Measurements from ENCODE around the gene CLASP1. TPM values are rescaled to one million over a fixed set of nuclear protein-coding genes. Genes with fewer than 3 reads are reported as not detected.

Gene CLASP1
- total and polyA plus RNA-seq, 2 experiments from 2014 or later: 16.6 to 56.3 TPM

DNA sequence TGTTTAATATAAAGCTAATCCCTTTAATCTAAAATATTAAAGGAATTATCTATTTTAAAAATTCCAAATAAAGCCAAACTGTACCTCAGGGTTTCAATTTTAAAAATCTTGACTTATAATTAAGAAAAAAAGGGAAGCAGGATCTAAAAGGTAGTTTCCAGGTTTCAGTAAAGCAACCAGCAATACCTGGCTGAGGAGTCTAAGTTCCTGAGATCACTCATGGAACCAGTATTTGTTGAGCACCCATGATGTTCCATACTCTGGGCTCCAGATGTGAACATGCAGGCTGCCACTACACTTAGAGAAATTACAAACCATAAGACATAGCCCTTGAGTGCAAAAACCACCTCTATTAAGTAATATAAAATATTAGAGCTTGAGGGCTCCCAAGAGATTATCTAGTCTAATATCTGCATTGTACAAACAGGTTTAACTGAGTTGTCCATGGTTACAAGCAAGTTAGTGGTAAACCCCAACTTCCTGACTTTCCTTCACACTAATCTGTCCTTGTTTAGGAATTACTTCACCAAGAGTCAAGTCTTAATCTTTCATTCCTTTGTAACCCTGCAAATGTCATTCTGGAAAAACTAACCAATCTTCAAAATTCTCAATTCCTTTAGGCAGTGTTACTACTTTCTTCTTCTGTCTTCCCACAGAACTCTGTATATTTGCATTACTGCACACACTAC lies 49.2 kb downstream of the CLASP1 start:
- ATAC-seq: no peak
- peaks cover 7% of the 10 kb centered on the region for H4K20me1 ChIP-seq (replicated peaks; ENCODE audit: insufficient read depth)

More for the DNA sequence above, 49.2 kb downstream of the CLASP1 start:
- H3K9me2 ChIP-seq (ENCODE audit: insufficient read depth): no peaks in the 10 kb centered on the region
- no peak for DNase-seq (ENCODE audit: low spot score)
- H3K4me3 ChIP-seq: no peak overlapping the region
- no peak overlapping the region for H2AFZ ChIP-seq
- TF ChIP-seq ZNF331 (CRISPR knock-in tag; IDR thresholded peaks at IDR 0.05; ENCODE audit: low read depth) (no peak), ZNF114 (CRISPR knock-in tag; IDR thresholded peaks at IDR 0.05) (no peak), JUNB (IDR thresholded peaks at IDR 0.05; ENCODE audit: unreplicated experiment) (no peak), NANOG (IDR thresholded peaks at IDR 0.05; ENCODE audit: borderline replicate concordance) (no peak), REST (IDR thresholded peaks at IDR 0.05; ENCODE audit: unreplicated experiment) (no peak), EZH2 (IDR thresholded peaks at IDR 0.05; ENCODE audit: low read depth, unreplicated experiment) (no peak), STAT1 (IDR thresholded peaks at IDR 0.05; ENCODE audit: unreplicated experiment) (no peak), CREB1 (CRISPR knock-in tag; IDR thresholded peaks at IDR 0.05; ENCODE audit: low read depth) (no peak), EZH2phosphoT487 (IDR thresholded peaks at IDR 0.05; ENCODE audit: unreplicated experiment) (no peak), ETS1 (IDR thresholded peaks at IDR 0.05) (no peak), POLR2AphosphoS5 (IDR thresholded peaks at IDR 0.05; ENCODE audit: low read depth) (no peak)
- TF ChIP-seq, protein P1, sequence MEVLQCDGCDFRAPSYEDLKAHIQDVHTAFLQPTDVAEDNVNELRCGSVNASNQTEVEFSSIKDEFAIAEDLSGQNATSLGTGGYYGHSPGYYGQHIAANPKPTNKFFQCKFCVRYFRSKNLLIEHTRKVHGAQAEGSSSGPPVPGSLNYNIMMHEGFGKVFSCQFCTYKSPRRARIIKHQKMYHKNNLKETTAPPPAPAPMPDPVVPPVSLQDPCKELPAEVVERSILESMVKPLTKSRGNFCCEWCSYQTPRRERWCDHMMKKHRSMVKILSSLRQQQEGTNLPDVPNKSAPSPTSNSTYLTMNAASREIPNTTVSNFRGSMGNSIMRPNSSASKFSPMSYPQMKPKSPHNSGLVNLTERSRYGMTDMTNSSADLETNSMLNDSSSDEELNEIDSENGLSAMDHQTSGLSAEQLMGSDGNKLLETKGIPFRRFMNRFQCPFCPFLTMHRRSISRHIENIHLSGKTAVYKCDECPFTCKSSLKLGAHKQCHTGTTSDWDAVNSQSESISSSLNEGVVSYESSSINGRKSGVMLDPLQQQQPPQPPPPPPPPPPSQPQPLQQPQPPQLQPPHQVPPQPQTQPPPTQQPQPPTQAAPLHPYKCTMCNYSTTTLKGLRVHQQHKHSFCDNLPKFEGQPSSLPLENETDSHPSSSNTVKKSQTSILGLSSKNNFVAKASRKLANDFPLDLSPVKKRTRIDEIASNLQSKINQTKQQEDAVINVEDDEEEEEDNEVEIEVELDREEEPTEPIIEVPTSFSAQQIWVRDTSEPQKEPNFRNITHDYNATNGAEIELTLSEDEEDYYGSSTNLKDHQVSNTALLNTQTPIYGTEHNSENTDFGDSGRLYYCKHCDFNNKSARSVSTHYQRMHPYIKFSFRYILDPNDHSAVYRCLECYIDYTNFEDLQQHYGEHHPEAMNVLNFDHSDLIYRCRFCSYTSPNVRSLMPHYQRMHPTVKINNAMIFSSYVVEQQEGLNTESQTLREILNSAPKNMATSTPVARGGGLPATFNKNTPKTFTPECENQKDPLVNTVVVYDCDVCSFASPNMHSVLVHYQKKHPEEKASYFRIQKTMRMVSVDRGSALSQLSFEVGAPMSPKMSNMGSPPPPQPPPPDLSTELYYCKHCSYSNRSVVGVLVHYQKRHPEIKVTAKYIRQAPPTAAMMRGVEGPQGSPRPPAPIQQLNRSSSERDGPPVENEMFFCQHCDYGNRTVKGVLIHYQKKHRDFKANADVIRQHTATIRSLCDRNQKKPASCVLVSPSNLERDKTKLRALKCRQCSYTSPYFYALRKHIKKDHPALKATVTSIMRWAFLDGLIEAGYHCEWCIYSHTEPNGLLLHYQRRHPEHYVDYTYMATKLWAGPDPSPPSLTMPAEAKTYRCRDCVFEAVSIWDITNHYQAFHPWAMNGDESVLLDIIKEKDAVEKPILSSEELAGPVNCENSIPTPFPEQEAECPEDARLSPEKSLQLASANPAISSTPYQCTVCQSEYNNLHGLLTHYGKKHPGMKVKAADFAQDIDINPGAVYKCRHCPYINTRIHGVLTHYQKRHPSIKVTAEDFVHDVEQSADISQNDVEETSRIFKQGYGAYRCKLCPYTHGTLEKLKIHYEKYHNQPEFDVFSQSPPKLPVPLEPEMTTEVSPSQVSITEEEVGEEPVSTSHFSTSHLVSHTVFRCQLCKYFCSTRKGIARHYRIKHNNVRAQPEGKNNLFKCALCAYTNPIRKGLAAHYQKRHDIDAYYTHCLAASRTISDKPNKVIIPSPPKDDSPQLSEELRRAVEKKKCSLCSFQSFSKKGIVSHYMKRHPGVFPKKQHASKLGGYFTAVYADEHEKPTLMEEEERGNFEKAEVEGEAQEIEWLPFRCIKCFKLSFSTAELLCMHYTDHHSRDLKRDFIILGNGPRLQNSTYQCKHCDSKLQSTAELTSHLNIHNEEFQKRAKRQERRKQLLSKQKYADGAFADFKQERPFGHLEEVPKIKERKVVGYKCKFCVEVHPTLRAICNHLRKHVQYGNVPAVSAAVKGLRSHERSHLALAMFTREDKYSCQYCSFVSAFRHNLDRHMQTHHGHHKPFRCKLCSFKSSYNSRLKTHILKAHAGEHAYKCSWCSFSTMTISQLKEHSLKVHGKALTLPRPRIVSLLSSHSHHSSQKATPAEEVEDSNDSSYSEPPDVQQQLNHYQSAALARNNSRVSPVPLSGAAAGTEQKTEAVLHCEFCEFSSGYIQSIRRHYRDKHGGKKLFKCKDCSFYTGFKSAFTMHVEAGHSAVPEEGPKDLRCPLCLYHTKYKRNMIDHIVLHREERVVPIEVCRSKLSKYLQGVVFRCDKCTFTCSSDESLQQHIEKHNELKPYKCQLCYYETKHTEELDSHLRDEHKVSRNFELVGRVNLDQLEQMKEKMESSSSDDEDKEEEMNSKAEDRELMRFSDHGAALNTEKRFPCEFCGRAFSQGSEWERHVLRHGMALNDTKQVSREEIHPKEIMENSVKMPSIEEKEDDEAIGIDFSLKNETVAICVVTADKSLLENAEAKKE (CRISPR knock-in tag; IDR thresholded peaks at IDR 0.05): no peak
- TF ChIP-seq, protein P2, sequence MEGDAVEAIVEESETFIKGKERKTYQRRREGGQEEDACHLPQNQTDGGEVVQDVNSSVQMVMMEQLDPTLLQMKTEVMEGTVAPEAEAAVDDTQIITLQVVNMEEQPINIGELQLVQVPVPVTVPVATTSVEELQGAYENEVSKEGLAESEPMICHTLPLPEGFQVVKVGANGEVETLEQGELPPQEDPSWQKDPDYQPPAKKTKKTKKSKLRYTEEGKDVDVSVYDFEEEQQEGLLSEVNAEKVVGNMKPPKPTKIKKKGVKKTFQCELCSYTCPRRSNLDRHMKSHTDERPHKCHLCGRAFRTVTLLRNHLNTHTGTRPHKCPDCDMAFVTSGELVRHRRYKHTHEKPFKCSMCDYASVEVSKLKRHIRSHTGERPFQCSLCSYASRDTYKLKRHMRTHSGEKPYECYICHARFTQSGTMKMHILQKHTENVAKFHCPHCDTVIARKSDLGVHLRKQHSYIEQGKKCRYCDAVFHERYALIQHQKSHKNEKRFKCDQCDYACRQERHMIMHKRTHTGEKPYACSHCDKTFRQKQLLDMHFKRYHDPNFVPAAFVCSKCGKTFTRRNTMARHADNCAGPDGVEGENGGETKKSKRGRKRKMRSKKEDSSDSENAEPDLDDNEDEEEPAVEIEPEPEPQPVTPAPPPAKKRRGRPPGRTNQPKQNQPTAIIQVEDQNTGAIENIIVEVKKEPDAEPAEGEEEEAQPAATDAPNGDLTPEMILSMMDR (conservative IDR thresholded peaks at IDR 0.05; ENCODE audit: low read depth in 2 of 2): no peak
- H3K27ac Mint-ChIP-seq: no peak overlapping the region
- H3K4me2 ChIP-seq: no peak overlapping the region
- H3K4me1 ChIP-seq (ENCODE audit: insufficient read depth): 0 out of 2 replicates have a peak, but pooled peaks cover 6% of the 10 kb centered on the region
- H3F3A ChIP-seq (replicated peaks; ENCODE audit: low read depth): no peaks in the 10 kb centered on the region; the same call in 1 of the 2 replicates
- peaks cover 2% of the 10 kb centered on the region; the same call in 1 of the 3 replicates for H3K36me3 Mint-ChIP-seq (ENCODE audit: low read depth)
- H3K27me3 ChIP-seq (ENCODE audit: insufficient read depth): no peaks in the 10 kb centered on the region
- H3K4me3 Mint-ChIP-seq: no peak overlapping the region
- peaks cover 12% of the 10 kb centered on the region; the same call in 2 of the 3 replicates for H3K4me1 Mint-ChIP-seq
- no peaks in the 10 kb centered on the region; the same call in 1 of the 2 replicates for H3K36me3 ChIP-seq (ENCODE audit: insufficient read depth)
- no peaks in the 10 kb centered on the region for H3K27me3 Mint-ChIP-seq (ENCODE audit: insufficient read depth, low read depth, poor library complexity)
- H3K9me3 Mint-ChIP-seq: no peaks in the 10 kb centered on the region
- no peak overlapping the region for H3K27ac ChIP-seq (ENCODE audit: low read depth)
- peaks cover 86% of the 10 kb centered on the region for H3K79me2 ChIP-seq (replicated peaks; ENCODE audit: insufficient read depth)
